ENCODE measurements around the gene SPSB2.
"Not testable (repeated sequence)": the region's sequence is repeated elsewhere in the genome, so short reads cannot be mapped to it uniquely, and the experiment has no call there.

The SPSB2 gene

GRCh38 chr12:6870304-6870703 lies 2.8 kb downstream of the SPSB2 start:
- DNase-seq (ENCODE audit: low spot score), result not testable (repeated sequence)

- peak; percentile 88 for DNase-seq (ENCODE audit: low spot score)
These were observed 3.8 kb downstream of the SPSB2 start for GRCh38 chr12:6869049-6870021.

- DNase-seq (ENCODE audit: low spot score), result peak; percentile 27
These were observed 4.7 kb downstream of the SPSB2 start for GRCh38 chr12:6868211-6869048.

- DNase-seq (ENCODE audit: low spot score), result peak; percentile 88
These were observed 5.5 kb downstream of the SPSB2 start, which contains the start of gene TPI1 for GRCh38 chr12:6867413-6868210. Gene TPI1 (plus strand): TSS chr12:6867531. CDS start chr12:6867567, 36 bp downstream.

GRCh38 chr12:6866920-6867412 lies 6.1 kb downstream of the SPSB2 start:
- DNase-seq (ENCODE audit: low spot score), result no peak

GRCh38 chr12:6866163-6866919 lies 6.8 kb downstream of the SPSB2 start:
- no peak for DNase-seq (ENCODE audit: low spot score)

GRCh38 chr12:6865307-6865706 lies 7.8 kb downstream of the SPSB2 start:
- DNase-seq (ENCODE audit: low spot score), result not testable (repeated sequence)

- no peak for DNase-seq (ENCODE audit: low spot score)
These were observed 9.3 kb downstream of the SPSB2 start for GRCh38 chr12:6863586-6864321.

- no peak for DNase-seq (ENCODE audit: low spot score)
These were observed 10.1 kb downstream of the SPSB2 start for GRCh38 chr12:6863033-6863432.

GRCh38 chr12:6861391-6861790 lies 11.7 kb downstream of the SPSB2 start:
- DNase-seq (ENCODE audit: low spot score), result no peak

- DNase-seq (ENCODE audit: low spot score), result no peak
These were observed 12.2 kb downstream of the SPSB2 start for GRCh38 chr12:6860942-6861341.

- no peak for DNase-seq (ENCODE audit: low spot score)
These were observed 13.0 kb downstream of the SPSB2 start for GRCh38 chr12:6860116-6860515.

- DNase-seq (ENCODE audit: low spot score), result no peak
These were observed 14.3 kb downstream of the SPSB2 start for GRCh38 chr12:6858799-6859198.

GRCh38 chr12:6855322-6855721 lies 17.8 kb downstream of the SPSB2 start:
- no peak for DNase-seq (ENCODE audit: low spot score)

- no peak for DNase-seq (ENCODE audit: low spot score)
These were observed 19.1 kb downstream of the SPSB2 start for GRCh38 chr12:6854036-6854435.

GRCh38 chr12:6853626-6854025 lies 19.5 kb downstream of the SPSB2 start:
- no peak for DNase-seq (ENCODE audit: low spot score)

GRCh38 chr12:6852651-6853354 lies 20.3 kb downstream of the SPSB2 start:
- DNase-seq (ENCODE audit: low spot score), result peak; percentile 77

- DNase-seq (ENCODE audit: low spot score), result peak; percentile 99
These were observed 21.0 kb downstream of the SPSB2 start, which contains the start of gene USP5 for GRCh38 chr12:6851921-6852650. Gene USP5 (plus strand): TSS chr12:6852150. CDS start chr12:6852180, 30 bp downstream.

Data from activated CD4-positive, alpha-beta T cell treated with anti-CD3 and anti-CD28 coated beads, Interleukin-2, Interleukin-4, amounts not matched to agents 100 ng/mL and 50 ng/mL, durations not matched to agents 16 hours and 8 hours (primary cell).